ENCODE measurements around the gene CHRM4.

GRCh38 chr11:46375392-46376101, 16.0 kb downstream of the CHRM4 start:
- TF ChIP-seq CTCF (IDR thresholded peaks at IDR 0.05) (no peak), ZFX (IDR thresholded peaks at IDR 0.05; ENCODE audit: borderline replicate concordance) (no peak)

Data from 22Rv1 (cell line).